Activated B cell treated with CpG ODN at 0.5 μM for 24 hours (primary cell): ENCODE data around the gene ENTHD1. TPM values are rescaled to one million over a fixed set of nuclear protein-coding genes. Genes with fewer than 3 reads are reported as not detected.

Source experiments
- ATAC-seq: fragments of 200-7000 bp; cut with Tn5 transposase; one replicate; pipeline ENCODE4 v1.10.0; 2021; ENCODE audit warnings: low read depth, mild to moderate bottlenecking, moderate library complexity
- CTCF ChIA-PET: fragments of 350-600 bp; sonication (Branson Sonifier 250); formaldehyde crosslinking; loops from one replicate; lab custom pipeline; 2021; ENCODE audit warnings: antibody characterized with exemption; lab: Charles Lee
- POLR2A ChIA-PET: fragments of 350-600 bp; sonication (Branson Sonifier 250); formaldehyde crosslinking; loops from one replicate; lab custom pipeline; 2021; ENCODE audit warnings: antibody characterized with exemption; lab: Charles Lee
- DNase-seq: peaks from one replicate; pipeline ENCODE4 v3.0.0; 2022
- H3K27ac Mint-ChIP-seq: one replicate; pipeline ENCODE4 v1.8.0; 2020; ENCODE audit warnings: mixed read lengths
- H3K27me3 Mint-ChIP-seq: one replicate; pipeline ENCODE4 v1.8.0; 2021; ENCODE audit warnings: mixed read lengths
- H3K36me3 Mint-ChIP-seq: one replicate; pipeline ENCODE4 v1.8.0; 2021; ENCODE audit warnings: low read depth, mixed read lengths
- H3K4me1 Mint-ChIP-seq: one replicate; pipeline ENCODE4 v1.8.0; 2021; ENCODE audit warnings: mixed read lengths
- H3K4me3 Mint-ChIP-seq: one replicate; pipeline ENCODE4 v1.8.0; 2020; ENCODE audit warnings: mild to moderate bottlenecking, mixed read lengths
- H3K9me3 Mint-ChIP-seq: one replicate; pipeline ENCODE4 v1.8.0; 2020; ENCODE audit warnings: mixed read lengths
- intact Hi-C: fragments of 100-400 bp; cut with micrococcal nuclease; formaldehyde crosslinking; loops from one replicate; pipeline ENCODE4 v1.15.1; 2024
- total RNA-seq: library from RNA; stranded (reverse); gene quantifications from 2 replicates; pipeline ENCODE4 v1.2.3, GENCODE V29; 2022
- TF ChIP-seq, protein P1 (sequence below): fragments of 200-600 bp; IDR thresholded peaks from one replicate; pipeline ENCODE4 v1.8.0; 2022; ENCODE audit warnings: antibody characterized with exemption, mild to moderate bottlenecking

Gene ENTHD1
- total RNA-seq, 1 donor from 2014 or later = not detected

- no peak for ATAC-seq
- Mint-ChIP-seq H3K27me3 (peaks cover 7% of the 10 kb centered on the region), H3K4me3 (no peak overlapping the region), H3K4me1 (no peaks in the 10 kb centered on the region), H3K36me3 (no peaks in the 10 kb centered on the region), H3K9me3 (no peaks in the 10 kb centered on the region), H3K27ac (no peak overlapping the region)
- no peak for DNase-seq
- ChIA-PET CTCF (no interaction called here), POLR2A (no interaction called here)
- TF ChIP-seq, protein P1, sequence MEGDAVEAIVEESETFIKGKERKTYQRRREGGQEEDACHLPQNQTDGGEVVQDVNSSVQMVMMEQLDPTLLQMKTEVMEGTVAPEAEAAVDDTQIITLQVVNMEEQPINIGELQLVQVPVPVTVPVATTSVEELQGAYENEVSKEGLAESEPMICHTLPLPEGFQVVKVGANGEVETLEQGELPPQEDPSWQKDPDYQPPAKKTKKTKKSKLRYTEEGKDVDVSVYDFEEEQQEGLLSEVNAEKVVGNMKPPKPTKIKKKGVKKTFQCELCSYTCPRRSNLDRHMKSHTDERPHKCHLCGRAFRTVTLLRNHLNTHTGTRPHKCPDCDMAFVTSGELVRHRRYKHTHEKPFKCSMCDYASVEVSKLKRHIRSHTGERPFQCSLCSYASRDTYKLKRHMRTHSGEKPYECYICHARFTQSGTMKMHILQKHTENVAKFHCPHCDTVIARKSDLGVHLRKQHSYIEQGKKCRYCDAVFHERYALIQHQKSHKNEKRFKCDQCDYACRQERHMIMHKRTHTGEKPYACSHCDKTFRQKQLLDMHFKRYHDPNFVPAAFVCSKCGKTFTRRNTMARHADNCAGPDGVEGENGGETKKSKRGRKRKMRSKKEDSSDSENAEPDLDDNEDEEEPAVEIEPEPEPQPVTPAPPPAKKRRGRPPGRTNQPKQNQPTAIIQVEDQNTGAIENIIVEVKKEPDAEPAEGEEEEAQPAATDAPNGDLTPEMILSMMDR = no peak
- intact Hi-C loops = no loop called here
These were observed 171.1 kb downstream of the ENTHD1 start for GRCh38 chr22:39722501-39722900.

GRCh38 chr22:39722032-39722325 is 171.6 kb downstream of the ENTHD1 start:
- Mint-ChIP-seq H3K4me3 (no peak overlapping the region), H3K27ac (no peak overlapping the region), H3K9me3 (no peaks in the 10 kb centered on the region), H3K36me3 (no peaks in the 10 kb centered on the region), H3K4me1 (no peaks in the 10 kb centered on the region), H3K27me3 (peaks cover 6% of the 10 kb centered on the region)
- intact Hi-C loops = no loop called here
- POLR2A ChIA-PET = no interaction called here
- DNase-seq (no peak), ATAC-seq (no peak)
- TF ChIP-seq, protein P1 = no peak
- CTCF ChIA-PET = no interaction called here

DNA sequence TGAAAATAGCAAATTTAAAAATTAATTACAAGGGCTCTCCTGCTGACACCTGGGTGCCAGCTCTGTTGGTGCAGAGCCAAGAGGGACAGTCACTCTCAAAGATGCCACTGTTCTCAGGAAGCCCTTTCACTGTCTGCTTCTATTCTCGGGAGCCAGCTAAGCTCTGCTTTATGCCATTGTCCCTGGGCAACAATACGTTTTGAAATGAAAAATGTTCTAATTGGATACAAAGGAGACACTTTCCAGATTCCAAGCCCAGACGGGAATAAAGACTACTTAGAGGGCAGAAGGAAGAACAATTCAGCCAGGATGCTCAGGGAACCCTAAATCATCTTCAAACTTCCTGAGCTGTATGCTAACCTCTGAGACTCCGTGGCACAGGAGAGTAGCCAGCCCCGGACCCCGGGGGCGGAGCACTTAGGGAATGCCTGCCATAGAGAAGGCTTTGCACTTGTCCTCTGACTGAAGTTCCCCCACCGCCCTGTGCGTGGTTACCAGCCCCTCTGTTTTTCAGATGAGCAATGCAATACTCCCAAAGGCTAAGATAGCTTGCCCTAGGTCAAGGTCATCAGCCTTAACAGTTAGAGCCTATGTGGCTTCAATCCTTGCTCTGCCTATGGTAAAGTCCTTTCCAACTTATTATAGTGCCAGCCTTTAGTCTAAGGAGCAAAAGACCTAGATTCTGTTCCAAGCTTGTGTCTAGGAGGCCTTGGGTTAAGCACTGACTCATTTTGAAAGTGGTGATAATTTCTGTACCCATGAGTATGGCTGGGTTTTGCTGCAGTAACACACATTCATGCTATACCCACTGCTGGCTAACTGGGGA is 172.1 kb downstream of the ENTHD1 start:
- ATAC-seq = no peak
- Mint-ChIP-seq H3K4me3 (no peak overlapping the region), H3K9me3 (no peaks in the 10 kb centered on the region), H3K4me1 (no peaks in the 10 kb centered on the region), H3K27ac (no peak overlapping the region), H3K27me3 (peaks cover 5% of the 10 kb centered on the region), H3K36me3 (no peaks in the 10 kb centered on the region)
- CTCF ChIA-PET = no interaction called here
- TF ChIP-seq, protein P1 = no peak
- POLR2A ChIA-PET = interaction anchor here (0.7 kb wide), 1 partner anchor 27 kb away, joined by 5 read pairs; no protein-coding TSS in a partner anchor
- intact Hi-C loops = no loop called here
- DNase-seq = no peak

GRCh38 chr22:39719559-39720450 is 173.8 kb downstream of the ENTHD1 start:
- Mint-ChIP-seq H3K9me3 (no peaks in the 10 kb centered on the region), H3K27me3 (peaks cover 5% of the 10 kb centered on the region), H3K4me3 (no peak overlapping the region), H3K36me3 (no peaks in the 10 kb centered on the region), H3K27ac (no peak overlapping the region), H3K4me1 (no peaks in the 10 kb centered on the region)
- POLR2A ChIA-PET = no interaction called here
- intact Hi-C loops = no loop called here
- ATAC-seq (no peak), DNase-seq (no peak)
- TF ChIP-seq, protein P1 = no peak
- CTCF ChIA-PET = no interaction called here

GRCh38 chr22:39718921-39719475 is 174.6 kb downstream of the ENTHD1 start:
- Mint-ChIP-seq H3K27ac (no peak overlapping the region), H3K9me3 (no peaks in the 10 kb centered on the region), H3K4me3 (no peak overlapping the region), H3K36me3 (no peaks in the 10 kb centered on the region), H3K4me1 (no peaks in the 10 kb centered on the region), H3K27me3 (peaks cover 5% of the 10 kb centered on the region)
- intact Hi-C loops = no loop called here
- DNase-seq (no peak), ATAC-seq (no peak)
- ChIA-PET CTCF (no interaction called here), POLR2A (no interaction called here)
- TF ChIP-seq, protein P1 = no peak
